ENCODE measurements around the gene FBP2.
"Not testable (repeated sequence)": the region's sequence is repeated elsewhere in the genome, so short reads cannot be mapped to it uniquely, and the experiment has no call there.

Gene FBP2

DNA sequence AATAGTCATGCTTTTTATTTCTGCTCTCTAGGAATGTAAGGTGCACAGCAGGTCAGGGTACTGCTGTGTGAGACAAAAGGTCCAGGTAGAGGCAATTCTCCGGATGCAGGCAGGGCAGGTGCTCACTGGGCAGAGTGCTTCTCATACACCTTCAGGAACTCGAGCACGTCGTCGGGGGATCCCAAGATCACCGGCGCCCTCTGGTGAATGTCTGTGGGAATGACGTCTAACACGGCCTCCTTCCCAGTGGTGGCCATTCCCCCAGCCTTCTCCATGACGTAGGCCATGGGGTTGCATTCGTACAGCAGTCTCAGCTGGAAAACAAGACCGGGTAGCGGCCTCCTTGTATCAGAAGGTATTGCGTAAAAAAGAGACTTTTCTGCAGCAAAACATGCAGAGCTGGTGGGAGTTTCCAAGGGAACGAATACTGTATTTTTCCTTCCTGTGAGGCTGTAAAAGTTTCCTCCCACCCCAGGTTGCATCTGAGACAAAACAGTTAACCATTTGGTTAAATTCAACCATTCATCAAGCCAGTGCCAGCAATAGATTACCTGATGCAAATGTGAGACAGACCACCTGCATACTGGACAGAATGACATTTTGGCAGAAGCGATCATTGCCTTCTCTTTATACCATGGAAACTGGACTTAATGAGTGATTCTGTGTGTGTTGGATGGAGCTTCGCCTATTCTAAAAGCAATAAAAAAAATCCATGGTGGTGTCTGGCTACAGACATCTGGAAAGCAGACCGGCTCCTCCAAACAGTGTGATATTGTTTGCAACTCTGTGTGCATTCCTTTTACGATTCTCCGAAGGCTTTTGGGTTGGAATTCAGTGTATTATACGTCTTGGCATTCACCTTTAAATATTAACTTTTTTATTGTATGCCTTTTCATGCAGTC lies 9.9 kb upstream of the FBP2 start:
- no peak overlapping the region for H3K4me3 ChIP-seq (ENCODE audit: low read depth, low read length)
- TF ChIP-seq, protein P1, sequence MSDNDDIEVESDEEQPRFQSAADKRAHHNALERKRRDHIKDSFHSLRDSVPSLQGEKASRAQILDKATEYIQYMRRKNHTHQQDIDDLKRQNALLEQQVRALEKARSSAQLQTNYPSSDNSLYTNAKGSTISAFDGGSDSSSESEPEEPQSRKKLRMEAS (IDR thresholded peaks at IDR 0.05; ENCODE audit: low read depth, low read length): no peak
- TF ChIP-seq, protein P2, sequence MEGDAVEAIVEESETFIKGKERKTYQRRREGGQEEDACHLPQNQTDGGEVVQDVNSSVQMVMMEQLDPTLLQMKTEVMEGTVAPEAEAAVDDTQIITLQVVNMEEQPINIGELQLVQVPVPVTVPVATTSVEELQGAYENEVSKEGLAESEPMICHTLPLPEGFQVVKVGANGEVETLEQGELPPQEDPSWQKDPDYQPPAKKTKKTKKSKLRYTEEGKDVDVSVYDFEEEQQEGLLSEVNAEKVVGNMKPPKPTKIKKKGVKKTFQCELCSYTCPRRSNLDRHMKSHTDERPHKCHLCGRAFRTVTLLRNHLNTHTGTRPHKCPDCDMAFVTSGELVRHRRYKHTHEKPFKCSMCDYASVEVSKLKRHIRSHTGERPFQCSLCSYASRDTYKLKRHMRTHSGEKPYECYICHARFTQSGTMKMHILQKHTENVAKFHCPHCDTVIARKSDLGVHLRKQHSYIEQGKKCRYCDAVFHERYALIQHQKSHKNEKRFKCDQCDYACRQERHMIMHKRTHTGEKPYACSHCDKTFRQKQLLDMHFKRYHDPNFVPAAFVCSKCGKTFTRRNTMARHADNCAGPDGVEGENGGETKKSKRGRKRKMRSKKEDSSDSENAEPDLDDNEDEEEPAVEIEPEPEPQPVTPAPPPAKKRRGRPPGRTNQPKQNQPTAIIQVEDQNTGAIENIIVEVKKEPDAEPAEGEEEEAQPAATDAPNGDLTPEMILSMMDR (IDR thresholded peaks at IDR 0.05; ENCODE audit: low read depth, low read length): peak; percentile 65
- DNase-seq (ENCODE audit: low read depth): peak; percentile 78

DNA sequence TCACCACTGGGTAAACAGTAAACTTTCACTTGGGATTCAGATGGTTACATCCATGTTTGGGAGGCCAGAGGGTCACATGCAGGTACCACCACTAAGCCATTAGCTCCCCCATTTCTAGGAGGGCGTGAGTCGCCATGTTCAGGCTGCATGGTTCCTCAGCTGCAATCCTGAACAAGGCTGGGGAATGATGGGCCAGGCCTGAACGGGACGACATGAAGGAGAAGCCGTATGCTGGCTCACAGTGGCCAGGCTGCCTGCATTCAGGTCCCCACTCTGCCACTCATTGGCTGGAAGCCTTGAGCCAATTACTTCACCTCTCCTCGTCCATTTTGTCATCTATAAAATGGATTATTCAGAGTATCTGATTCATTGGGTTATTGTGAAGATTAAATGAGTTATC lies 9.0 kb upstream of the FBP2 start:
- H3K4me3 ChIP-seq (ENCODE audit: low read depth, low read length): no peak overlapping the region
- TF ChIP-seq POLR2A (IDR thresholded peaks at IDR 0.05; ENCODE audit: extremely low read depth, insufficient read length) (no peak), MYC (IDR thresholded peaks at IDR 0.05; ENCODE audit: low read depth, low read length) (no peak)
- TF ChIP-seq, protein P2 (IDR thresholded peaks at IDR 0.05; ENCODE audit: low read depth, low read length): no peak
- TF ChIP-seq, protein P1 (IDR thresholded peaks at IDR 0.05; ENCODE audit: low read depth, low read length): no peak
- DNase-seq (ENCODE audit: low read depth): no peak

DNA sequence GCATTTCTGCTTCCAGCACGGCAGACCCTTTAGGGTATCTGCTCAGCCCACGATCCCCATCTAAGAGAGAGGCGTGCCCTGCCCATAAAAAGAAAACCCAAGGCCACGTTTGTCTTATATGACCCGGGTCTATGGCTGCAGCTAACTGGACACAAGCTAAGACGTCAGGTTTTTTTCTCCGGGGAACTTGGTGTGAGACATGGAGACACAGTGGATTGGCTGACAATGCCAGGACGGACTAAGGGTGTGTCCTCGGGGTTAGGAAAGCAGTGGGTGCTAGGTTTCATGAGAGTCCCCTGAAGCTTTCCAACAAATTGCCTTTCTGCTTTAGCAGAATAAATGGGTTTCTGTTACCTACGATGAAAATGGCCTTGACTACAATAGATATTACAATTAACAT lies 7.1 kb upstream of the FBP2 start:
- no peak for DNase-seq (ENCODE audit: low read depth)
- TF ChIP-seq POLR2A (IDR thresholded peaks at IDR 0.05; ENCODE audit: extremely low read depth, insufficient read length): no peak
- TF ChIP-seq, protein P1 (IDR thresholded peaks at IDR 0.05; ENCODE audit: low read depth, low read length): no peak
- TF ChIP-seq MYC (IDR thresholded peaks at IDR 0.05; ENCODE audit: low read depth, low read length): no peak
- TF ChIP-seq, protein P2 (IDR thresholded peaks at IDR 0.05; ENCODE audit: low read depth, low read length): no peak
- no peak overlapping the region for H3K4me3 ChIP-seq (ENCODE audit: low read depth, low read length)

DNA sequence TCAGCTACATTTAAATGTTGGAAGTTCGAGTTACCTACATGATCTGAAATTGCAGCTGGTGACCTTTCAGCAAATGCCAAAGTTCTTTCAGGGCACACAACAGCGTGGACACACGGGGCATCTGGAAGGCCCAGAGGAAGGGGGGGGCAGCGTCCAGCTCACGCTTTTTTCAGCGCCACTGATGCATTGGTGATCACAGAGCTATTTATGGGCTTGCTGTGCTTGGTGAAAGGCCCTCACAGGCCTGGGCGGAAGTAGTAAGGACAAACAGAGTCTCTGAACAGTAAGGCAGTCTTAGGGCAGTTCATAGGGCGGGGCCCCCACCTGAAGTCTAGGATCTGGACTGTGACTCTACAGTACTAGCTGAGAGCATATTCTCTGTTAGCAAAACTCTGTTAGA lies 6.6 kb upstream of the FBP2 start:
- H3K4me3 ChIP-seq (ENCODE audit: low read depth, low read length): no peak overlapping the region
- DNase-seq (ENCODE audit: low read depth): no peak
- TF ChIP-seq, protein P1 (IDR thresholded peaks at IDR 0.05; ENCODE audit: low read depth, low read length): no peak
- TF ChIP-seq MYC (IDR thresholded peaks at IDR 0.05; ENCODE audit: low read depth, low read length): no peak
- TF ChIP-seq, protein P2 (IDR thresholded peaks at IDR 0.05; ENCODE audit: low read depth, low read length): no peak
- no peak for TF ChIP-seq POLR2A (IDR thresholded peaks at IDR 0.05; ENCODE audit: extremely low read depth, insufficient read length)

DNA sequence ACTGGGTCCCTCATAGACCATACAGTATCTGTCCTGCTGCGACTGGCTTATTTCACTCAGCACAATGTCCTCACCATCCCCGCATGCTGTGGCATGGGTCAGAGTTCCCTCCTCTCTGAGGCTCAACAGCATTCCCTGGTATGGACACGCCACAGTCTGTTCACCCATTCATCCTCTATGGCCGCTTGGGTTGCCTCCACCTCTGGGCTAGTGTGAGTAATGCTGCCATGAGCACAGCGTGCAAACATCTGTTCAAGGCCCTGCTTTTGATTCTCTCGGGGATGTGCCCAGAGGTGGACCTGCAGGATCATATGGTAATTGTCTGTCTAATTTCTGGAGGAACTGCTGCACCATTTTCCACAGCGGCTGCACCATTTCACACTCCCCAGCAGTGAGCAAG lies 5.5 kb upstream of the FBP2 start:
- H3K4me3 ChIP-seq (ENCODE audit: low read depth, low read length): no peak overlapping the region
- TF ChIP-seq, protein P1 (IDR thresholded peaks at IDR 0.05; ENCODE audit: low read depth, low read length): no peak
- no peak for TF ChIP-seq POLR2A (IDR thresholded peaks at IDR 0.05; ENCODE audit: extremely low read depth, insufficient read length)
- TF ChIP-seq, protein P2 (IDR thresholded peaks at IDR 0.05; ENCODE audit: low read depth, low read length): no peak
- no peak for TF ChIP-seq MYC (IDR thresholded peaks at IDR 0.05; ENCODE audit: low read depth, low read length)
- no peak for DNase-seq (ENCODE audit: low read depth)

DNA sequence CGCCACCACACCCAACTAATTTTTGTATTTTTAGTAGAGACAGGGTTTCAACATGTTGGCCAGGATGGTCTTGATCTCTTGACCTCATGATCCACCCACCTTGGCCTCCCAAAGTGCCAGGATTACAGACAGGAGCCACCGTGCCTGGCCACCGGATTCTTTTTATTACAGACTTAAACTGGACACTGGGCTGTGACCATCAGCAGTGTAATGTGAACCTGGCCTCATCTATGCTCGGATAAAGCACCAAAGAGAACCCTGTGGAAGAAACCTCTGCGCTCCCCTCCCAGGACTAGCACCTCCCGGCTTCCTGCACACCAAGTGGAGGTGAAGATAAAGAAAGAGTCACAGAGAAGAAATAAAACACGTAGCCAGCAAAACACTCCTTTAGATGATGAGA lies 941 bp downstream of the FBP2 start:
- not testable (repeated sequence) for DNase-seq (ENCODE audit: low read depth); H3K4me3 ChIP-seq (ENCODE audit: low read depth, low read length)

Measured in NB4 (cell line).